SU-DHL-6 (cell line): ENCODE data around the gene RGL1.

Source experiments
- H2AFZ ChIP-seq: fragments of 200-600 bp; sonication (generic); 2 replicates; pipeline ENCODE4 v1.6.1; 2014; ENCODE audit warnings: low read depth, mild to moderate bottlenecking, moderate library complexity, mixed read lengths, antibody characterized with exemption, low read length; ENCODE audit not compliant: severe bottlenecking
- H3F3A ChIP-seq: fragments of 200-600 bp; shearing (Covaris generic); 2 replicates; pipeline ENCODE4 v1.6.0; 2016; ENCODE audit warnings: antibody characterized with exemption, mild to moderate bottlenecking; ENCODE audit not compliant: insufficient read depth
- H3K27ac ChIP-seq: fragments of 200-600 bp; sonication (generic); 2 replicates; pipeline ENCODE4 v1.5.1; 2016; ENCODE audit warnings: low read depth, mild to moderate bottlenecking, low read length, moderate library complexity, mixed read lengths
- H3K27me3 ChIP-seq: fragments of 200-600 bp; sonication (generic), shearing (Covaris generic); 2 replicates; pipeline ENCODE4 v1.6.0; 2014; ENCODE audit warnings: mild to moderate bottlenecking, low read length
- H3K36me3 ChIP-seq: fragments of 200-600 bp; sonication (generic); 2 replicates; pipeline ENCODE4 v1.6.1; 2014; ENCODE audit warnings: mild to moderate bottlenecking, low read length, mixed read lengths
- H3K4me2 ChIP-seq: fragments of 300-600, 200-600 bp; shearing (Covaris generic), sonication (generic); 2 replicates; pipeline ENCODE4 v1.6.0; 2014; ENCODE audit warnings: low read length, low read depth, mild to moderate bottlenecking; ENCODE audit not compliant: poor library complexity, severe bottlenecking
- H3K4me3 ChIP-seq: fragments of 200-600 bp; sonication (generic); 2 replicates; pipeline ENCODE4 v1.5.1; 2014; ENCODE audit warnings: antibody characterized with exemption, low read length, mild to moderate bottlenecking, mixed read lengths; ENCODE audit not compliant: insufficient read depth, poor library complexity, severe bottlenecking
- H3K79me2 ChIP-seq: fragments of 200-600 bp; sonication (generic); 2 replicates; pipeline ENCODE4 v1.6.1; 2014; ENCODE audit warnings: mild to moderate bottlenecking, low read length, moderate library complexity; ENCODE audit not compliant: insufficient read depth
- H3K9ac ChIP-seq: fragments of 200-600 bp; sonication (generic); 2 replicates; pipeline ENCODE4 v1.7.0; 2014; ENCODE audit warnings: mild to moderate bottlenecking, low read length
- H3K9me2 ChIP-seq: fragments of 200-600 bp; sonication (generic); replicated peaks from 2 replicates; pipeline ENCODE4 v1.6.1; 2014; ENCODE audit warnings: low read length; ENCODE audit not compliant: insufficient read depth
- H3K9me3 ChIP-seq: fragments of 200-600 bp; sonication (generic); 2 replicates; pipeline ENCODE4 v1.6.1; 2014; ENCODE audit warnings: low read length, mixed read lengths; ENCODE audit not compliant: insufficient read depth
- H4K20me1 ChIP-seq: fragments of 200-600 bp; sonication (generic); 2 replicates; pipeline ENCODE4 v1.6.1; 2014; ENCODE audit warnings: low read depth, mild to moderate bottlenecking, antibody characterized with exemption, low read length, moderate library complexity, mixed read lengths
- CTCF ChIP-seq: fragments of 200-600 bp; sonication (generic); IDR thresholded peaks from one replicate; pipeline ENCODE4 v1.5.1; 2017; ENCODE audit warnings: antibody characterized with exemption, mild to moderate bottlenecking, low read length, moderate library complexity; ENCODE audit not compliant: insufficient read depth, poor library complexity, severe bottlenecking
- EZH2phosphoT487 ChIP-seq: fragments of 200-600 bp; sonication (generic), shearing (Covaris generic); conservative IDR thresholded peaks from 2 replicates; pipeline ENCODE4 v1.6.1; 2018; ENCODE audit warnings: mild to moderate bottlenecking, antibody characterized with exemption, low read length, moderate library complexity, mixed read lengths

The RGL1 gene

GRCh38 chr1:183869664-183870063 is 64.7 kb downstream of the RGL1 start:
- H3K4me3 ChIP-seq: no peak overlapping the region
- H3K27me3 ChIP-seq: no peaks in the 10 kb centered on the region
- no peak overlapping the region for H2AFZ ChIP-seq
- no peaks in the 10 kb centered on the region for H3K36me3 ChIP-seq
- no peak overlapping the region for H3K9ac ChIP-seq
- no peaks in the 10 kb centered on the region for H3K9me3 ChIP-seq
- H3F3A ChIP-seq: no peaks in the 10 kb centered on the region
- no peaks in the 10 kb centered on the region for H4K20me1 ChIP-seq
- no peak for TF ChIP-seq CTCF
- no peak for TF ChIP-seq EZH2phosphoT487
- no peaks in the 10 kb centered on the region for H3K9me2 ChIP-seq
- H3K79me2 ChIP-seq: no peaks in the 10 kb centered on the region
- no peak overlapping the region for H3K27ac ChIP-seq
- H3K4me2 ChIP-seq: no peak overlapping the region

GRCh38 chr1:183870351-183871077 is 65.6 kb downstream of the RGL1 start:
- TF ChIP-seq EZH2phosphoT487 (no peak), CTCF (no peak)
- Histone ChIP-seq H3K4me2 (no peak overlapping the region), H2AFZ (no peak overlapping the region), H3K36me3 (no peaks in the 10 kb centered on the region), H3K4me3 (no peak overlapping the region), H3K9ac (no peak overlapping the region), H3F3A (no peaks in the 10 kb centered on the region), H3K27ac (no peak overlapping the region), H3K9me2 (no peaks in the 10 kb centered on the region), H4K20me1 (no peaks in the 10 kb centered on the region), H3K79me2 (no peaks in the 10 kb centered on the region), H3K9me3 (no peaks in the 10 kb centered on the region), H3K27me3 (no peaks in the 10 kb centered on the region)

- Histone ChIP-seq H3K9me3 (no peaks in the 10 kb centered on the region), H3K4me2 (no peak overlapping the region), H3F3A (no peaks in the 10 kb centered on the region), H3K4me3 (no peak overlapping the region), H4K20me1 (no peaks in the 10 kb centered on the region), H3K36me3 (no peaks in the 10 kb centered on the region), H3K9me2 (no peaks in the 10 kb centered on the region), H3K9ac (no peak overlapping the region), H3K79me2 (no peaks in the 10 kb centered on the region), H3K27me3 (no peaks in the 10 kb centered on the region), H2AFZ (no peak overlapping the region), H3K27ac (no peak overlapping the region)
- no peak for TF ChIP-seq EZH2phosphoT487
- no peak for TF ChIP-seq CTCF
These were observed 66.2 kb downstream of the RGL1 start for GRCh38 chr1:183871142-183871541.
